ENCODE measurements around the gene ABHD6.

DNA sequence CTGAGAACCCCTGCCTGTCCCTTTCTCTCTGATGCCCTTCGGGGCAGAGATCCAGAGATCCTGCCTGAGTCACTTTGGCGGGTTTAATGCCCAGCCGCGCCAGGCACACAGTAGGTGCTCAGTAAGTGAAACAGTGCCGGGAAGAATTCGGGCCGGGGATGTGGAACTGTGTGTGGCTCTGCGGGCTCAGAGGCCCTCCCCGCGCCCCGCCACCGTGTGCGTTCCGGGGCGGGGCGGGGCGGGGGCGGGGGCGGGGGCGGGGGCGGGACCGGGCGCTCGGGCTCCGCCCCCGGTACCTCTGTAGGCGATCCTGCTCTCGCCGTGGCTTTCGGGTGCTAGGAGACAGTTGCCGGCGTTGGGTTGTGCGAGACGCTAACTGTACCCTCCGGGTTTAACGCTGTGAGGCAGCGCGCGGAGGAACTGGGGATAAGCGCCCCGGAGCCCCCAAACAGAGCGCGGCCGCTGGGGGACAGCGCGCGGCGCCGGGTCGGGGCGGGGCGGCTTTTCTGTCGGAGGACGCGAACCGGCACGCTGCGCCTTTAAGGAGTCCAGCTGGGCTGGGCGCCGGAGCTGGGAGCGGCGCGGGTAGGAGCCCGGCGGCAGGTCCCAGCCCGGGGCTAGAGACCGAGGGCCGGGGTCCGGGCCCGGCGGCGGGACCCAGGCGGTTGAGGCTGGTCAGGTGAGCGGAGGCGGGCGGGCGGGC lies at the start of gene ABHD6:
- TF ChIP-seq, protein P1, sequence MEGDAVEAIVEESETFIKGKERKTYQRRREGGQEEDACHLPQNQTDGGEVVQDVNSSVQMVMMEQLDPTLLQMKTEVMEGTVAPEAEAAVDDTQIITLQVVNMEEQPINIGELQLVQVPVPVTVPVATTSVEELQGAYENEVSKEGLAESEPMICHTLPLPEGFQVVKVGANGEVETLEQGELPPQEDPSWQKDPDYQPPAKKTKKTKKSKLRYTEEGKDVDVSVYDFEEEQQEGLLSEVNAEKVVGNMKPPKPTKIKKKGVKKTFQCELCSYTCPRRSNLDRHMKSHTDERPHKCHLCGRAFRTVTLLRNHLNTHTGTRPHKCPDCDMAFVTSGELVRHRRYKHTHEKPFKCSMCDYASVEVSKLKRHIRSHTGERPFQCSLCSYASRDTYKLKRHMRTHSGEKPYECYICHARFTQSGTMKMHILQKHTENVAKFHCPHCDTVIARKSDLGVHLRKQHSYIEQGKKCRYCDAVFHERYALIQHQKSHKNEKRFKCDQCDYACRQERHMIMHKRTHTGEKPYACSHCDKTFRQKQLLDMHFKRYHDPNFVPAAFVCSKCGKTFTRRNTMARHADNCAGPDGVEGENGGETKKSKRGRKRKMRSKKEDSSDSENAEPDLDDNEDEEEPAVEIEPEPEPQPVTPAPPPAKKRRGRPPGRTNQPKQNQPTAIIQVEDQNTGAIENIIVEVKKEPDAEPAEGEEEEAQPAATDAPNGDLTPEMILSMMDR (IDR thresholded peaks at IDR 0.05): no peak
- no peak for TF ChIP-seq POLR2AphosphoS5 (IDR thresholded peaks at IDR 0.05)
